Adrenal gland (tissue), 12 donors: ENCODE results near the gene TSPAN5. TPM values are rescaled to one million over a fixed set of nuclear protein-coding genes. Genes with fewer than 3 reads are reported as not detected.

Source experiments
- DNase-seq, 7 donors: peaks; one replicate each; pipeline ENCODE4 v3.0.0-alpha.2; 2019 to 2020
- H3K27ac ChIP-seq, 5 donors: fragments of 200-600 bp; sonication (generic) in 4 of 5; 1 replicate in 3 of 5; 2 replicates in 2 of 5; pipeline versions ENCODE4 v1.5.1 to v1.8.0; 2016 to 2020; ENCODE audit warnings: mild to moderate bottlenecking in 1 of 5
- H3K27me3 ChIP-seq: fragments of 200-600 bp; 2 replicates; pipeline ENCODE4 v1.8.0; 2021
- H3K36me3 ChIP-seq, 2 donors: fragments of 200-600 bp; replicated peaks in 1 of 2; 1 replicate in 1 of 2; 2 replicates in 1 of 2; pipeline versions ENCODE4 v1.5.1 to v1.8.0; 2018 to 2022
- H3K4me1 ChIP-seq, 2 donors: fragments of 200-600 bp; replicated peaks in 1 of 2; 1 replicate in 1 of 2; 2 replicates in 1 of 2; pipeline versions ENCODE4 v1.5.1 to v1.8.0; 2018 to 2021
- H3K4me3 ChIP-seq, 4 donors: fragments of 200-600 bp; sonication (generic) in 3 of 4; one replicate each; pipeline ENCODE4 v1.5.1; 2016 to 2018
- H3K9me3 ChIP-seq, 3 donors: fragments of 200-600 bp; sonication (generic) in 1 of 3; replicated peaks in 1 of 3; 1 replicate in 2 of 3; 2 replicates in 1 of 3; pipeline versions ENCODE4 v1.5.1 to v1.8.0; 2016 to 2021
- POLR2A ChIP-seq, 2 donors: fragments of 450-650 bp; IDR thresholded peaks; one replicate each; pipeline ENCODE4 v1.6.1; 2017; ENCODE audit warnings: antibody characterized with exemption in 2 of 2, mild to moderate bottlenecking in 2 of 2, moderate library complexity in 1 of 2
- WGBS, 4 donors: extraction: QIAGEN DNeasy Blood & Tissue Kit in 2 of 4; methylation state at CpG; one replicate each; pipeline versions ENCODE4 v1.1.5 to v1.1.7; 2013 to 2017; 5-methylcytosine and 5-hydroxymethylcytosine counted together
- intact Hi-C, 2 donors: fragments of 100-400 bp; cut with DNase I; formaldehyde crosslinking; loops; one replicate each; pipeline versions ENCODE4 v1.14.1 to v1.15.0; 2022 to 2023
- polyA plus RNA-seq, 3 donors: library from polyadenylated mRNA; stranded (reverse); fragments of 200-250 nt in 2 of 3; fragments of 350-450 nt in 1 of 3; fragmentation: Illumina TruSeq in 1 of 3; extraction: RNeasy Lipid Tissue Mini Kit (QIAGEN cat#74804) in 1 of 3; gene quantifications; one replicate each; pipeline ENCODE4 v1.2.3, GENCODE V29; 2013 to 2014
- total RNA-seq, 9 donors: library from RNA; depleted of rRNA in 4 of 9; stranded (reverse); fragments of >200 nt in 4 of 9; fragments of 120-200 nt in 1 of 9; fragmentation: NEBNext Ultra II Directional in 1 of 9; extraction: Animal tissue kit (Norgen Biotek cat#: 25700) in 1 of 9; gene quantifications; one replicate each; pipeline versions ENCODE4 v1.1.0 to v1.2.4, GENCODE V29; 2013 to 2023
- TF ChIP-seq, protein P1 (sequence below), 6 experiments: fragments of 450-650 bp in 4 of 6; fragments of 200-600 bp in 2 of 6; sonication (generic) in 1 of 6; IDR thresholded peaks; 1 replicate in 5 of 6; 2 replicates in 1 of 6; pipeline versions ENCODE4 v1.5.1 to v1.8.0; 2016 to 2021; ENCODE audit warnings: antibody characterized with exemption in 6 of 6, mild to moderate bottlenecking in 2 of 6, moderate library complexity in 1 of 6
- donor health status: healthy with polysubstance abuse.
- donor health status: Bipolar disorder and iron deficiency.
- donor health status: DM: yes; HTN: yes; CAD: no.
- donor health status: DM: no; HTN: no; CAD: no.
- donor health status: DM: no; HTN: no; CAD: no.
- donor health status: DM: yes; HTN: yes; CAD: no.

The TSPAN5 gene
- total and polyA plus RNA-seq, 12 donors, result 1.4 to 23.8 (median 2.7) TPM

DNA sequence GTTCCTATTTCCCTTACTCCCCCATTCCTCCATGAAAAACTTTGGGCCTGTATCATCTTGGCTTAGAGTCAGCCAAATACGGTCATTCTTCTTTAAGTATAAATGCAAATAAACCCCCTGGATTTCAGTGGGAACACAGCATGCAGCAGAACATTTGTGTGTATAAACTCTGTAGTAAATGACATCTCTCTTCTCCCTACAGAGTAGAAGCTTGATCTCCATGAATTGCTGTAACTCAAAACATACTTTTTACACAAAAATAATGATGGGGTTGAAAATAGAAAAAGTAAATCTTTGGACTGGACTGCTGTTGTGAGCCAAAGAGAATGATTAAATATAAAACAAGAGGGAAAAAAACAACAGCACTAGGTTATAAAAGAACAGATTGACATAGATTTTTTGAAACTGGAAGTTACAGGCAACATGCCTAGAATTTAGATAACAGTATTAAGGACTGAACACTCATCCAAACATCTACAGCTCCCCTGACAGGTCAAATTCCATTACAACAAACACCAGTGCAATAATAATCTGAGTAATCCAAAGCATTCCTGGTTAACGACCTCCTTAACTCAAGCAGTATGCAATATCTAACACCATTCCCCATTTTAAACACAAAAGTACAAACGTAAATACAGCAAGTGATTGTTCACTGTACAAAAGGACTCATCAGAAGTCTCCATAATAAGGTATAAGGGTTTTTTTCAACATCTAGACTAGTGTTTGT, 30.7 kb downstream of the TSPAN5 start:
- no peak for TF ChIP-seq POLR2A (IDR thresholded peaks at IDR 0.05)
- no peaks in the 10 kb centered on the region for H3K4me1 ChIP-seq
- H3K27me3 ChIP-seq, result no peaks in the 10 kb centered on the region
- H3K27ac ChIP-seq, result no peak overlapping the region
- no peak overlapping the region for H3K4me3 ChIP-seq
- H3K36me3 ChIP-seq, result no peaks in the 10 kb centered on the region
- intact Hi-C loops, result no loop called here
- DNase-seq, result no peak
- WGBS, 4 donors, result 60 to 77% (median 67%) methylated on average over 3 of the region's 3 CpGs
- no peaks in the 10 kb centered on the region for H3K9me3 ChIP-seq

DNA sequence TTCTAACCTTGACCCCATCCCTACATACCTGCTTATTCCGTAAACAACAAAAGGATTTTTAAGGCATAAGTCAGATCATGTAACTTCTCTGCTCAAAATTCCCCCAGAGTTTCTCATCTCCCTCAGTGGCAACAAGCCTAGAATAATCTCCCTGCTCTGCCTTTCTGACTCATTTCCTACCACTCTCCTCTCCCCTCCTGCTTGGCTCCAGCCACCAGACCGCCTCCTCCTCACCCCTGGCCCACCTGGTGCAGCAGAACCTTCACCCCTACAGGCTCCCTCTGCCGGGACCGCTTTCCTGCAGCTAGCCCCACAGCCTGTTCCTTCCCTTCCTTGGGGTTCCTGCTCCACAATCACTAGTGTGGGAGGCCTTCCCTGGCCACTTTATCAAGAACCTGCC, 32.1 kb downstream of the TSPAN5 start:
- peak in 2 of 7 donors; percentile 13 to 37 for DNase-seq
- no peaks in the 10 kb centered on the region for H3K36me3 ChIP-seq
- H3K27me3 ChIP-seq, result no peaks in the 10 kb centered on the region
- H3K27ac ChIP-seq, result no peak overlapping the region
- intact Hi-C loops, result no loop called here
- no peaks in the 10 kb centered on the region for H3K4me1 ChIP-seq
- H3K4me3 ChIP-seq, result no peak overlapping the region
- TF ChIP-seq POLR2A (IDR thresholded peaks at IDR 0.05), result no peak
- H3K9me3 ChIP-seq, result no peaks in the 10 kb centered on the region
- 43 to 68% (median 54%) methylated on average over 4 of the region's 4 CpGs for WGBS, 4 donors

DNA sequence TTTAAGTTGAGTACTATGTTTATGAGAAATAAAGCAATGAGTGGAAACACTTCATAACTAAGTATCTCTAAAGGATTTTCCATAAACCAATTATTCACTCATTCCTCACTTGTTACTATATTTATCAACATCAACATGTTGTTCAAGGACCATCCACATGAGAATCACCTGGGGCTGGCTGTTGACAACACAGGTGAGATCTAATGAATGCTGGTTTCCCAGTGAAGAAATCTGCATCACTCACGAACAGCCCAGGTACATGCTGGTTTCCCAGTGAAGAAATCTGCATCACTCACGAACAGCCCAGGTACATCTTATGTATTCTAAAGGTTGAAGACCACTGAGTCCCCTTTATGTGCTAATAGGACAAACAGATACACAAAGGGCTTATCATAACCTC, 32.5 kb downstream of the TSPAN5 start:
- H3K4me1 ChIP-seq, result no peaks in the 10 kb centered on the region
- no peak overlapping the region for H3K4me3 ChIP-seq
- DNase-seq, result no peak
- H3K27me3 ChIP-seq, result no peaks in the 10 kb centered on the region
- no peaks in the 10 kb centered on the region for H3K36me3 ChIP-seq
- 70 to 79% (median 75%) methylated on average over 2 of the region's 2 CpGs for WGBS, 4 donors
- H3K9me3 ChIP-seq, result no peaks in the 10 kb centered on the region
- no peak overlapping the region for H3K27ac ChIP-seq
- TF ChIP-seq, protein P1, sequence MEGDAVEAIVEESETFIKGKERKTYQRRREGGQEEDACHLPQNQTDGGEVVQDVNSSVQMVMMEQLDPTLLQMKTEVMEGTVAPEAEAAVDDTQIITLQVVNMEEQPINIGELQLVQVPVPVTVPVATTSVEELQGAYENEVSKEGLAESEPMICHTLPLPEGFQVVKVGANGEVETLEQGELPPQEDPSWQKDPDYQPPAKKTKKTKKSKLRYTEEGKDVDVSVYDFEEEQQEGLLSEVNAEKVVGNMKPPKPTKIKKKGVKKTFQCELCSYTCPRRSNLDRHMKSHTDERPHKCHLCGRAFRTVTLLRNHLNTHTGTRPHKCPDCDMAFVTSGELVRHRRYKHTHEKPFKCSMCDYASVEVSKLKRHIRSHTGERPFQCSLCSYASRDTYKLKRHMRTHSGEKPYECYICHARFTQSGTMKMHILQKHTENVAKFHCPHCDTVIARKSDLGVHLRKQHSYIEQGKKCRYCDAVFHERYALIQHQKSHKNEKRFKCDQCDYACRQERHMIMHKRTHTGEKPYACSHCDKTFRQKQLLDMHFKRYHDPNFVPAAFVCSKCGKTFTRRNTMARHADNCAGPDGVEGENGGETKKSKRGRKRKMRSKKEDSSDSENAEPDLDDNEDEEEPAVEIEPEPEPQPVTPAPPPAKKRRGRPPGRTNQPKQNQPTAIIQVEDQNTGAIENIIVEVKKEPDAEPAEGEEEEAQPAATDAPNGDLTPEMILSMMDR (IDR thresholded peaks at IDR 0.05), result no peak
- no peak for TF ChIP-seq POLR2A (IDR thresholded peaks at IDR 0.05)
- intact Hi-C loops, result no loop called here

DNA sequence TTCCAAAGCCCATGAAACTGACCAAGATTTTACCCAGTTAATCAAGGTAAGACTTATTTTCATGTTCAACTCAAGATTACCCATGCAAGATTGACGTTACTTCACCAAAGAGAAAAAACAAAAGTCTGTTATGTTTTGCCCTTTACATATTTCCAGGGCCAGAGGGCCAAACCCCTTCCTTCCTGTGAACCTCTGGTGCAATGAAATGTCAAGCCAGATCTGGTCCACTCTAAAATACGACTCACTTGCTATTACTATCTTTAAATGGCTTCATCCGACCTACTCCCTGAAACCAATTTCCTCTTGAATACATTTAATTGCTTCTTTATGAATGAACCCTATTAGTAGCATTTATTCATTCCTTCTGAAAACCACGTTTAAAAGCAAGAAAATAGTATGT, 33.0 kb downstream of the TSPAN5 start:
- no peak overlapping the region for H3K27ac ChIP-seq
- 48 to 70% (median 64%) methylated on average over 4 of the region's 4 CpGs for WGBS, 4 donors

DNA sequence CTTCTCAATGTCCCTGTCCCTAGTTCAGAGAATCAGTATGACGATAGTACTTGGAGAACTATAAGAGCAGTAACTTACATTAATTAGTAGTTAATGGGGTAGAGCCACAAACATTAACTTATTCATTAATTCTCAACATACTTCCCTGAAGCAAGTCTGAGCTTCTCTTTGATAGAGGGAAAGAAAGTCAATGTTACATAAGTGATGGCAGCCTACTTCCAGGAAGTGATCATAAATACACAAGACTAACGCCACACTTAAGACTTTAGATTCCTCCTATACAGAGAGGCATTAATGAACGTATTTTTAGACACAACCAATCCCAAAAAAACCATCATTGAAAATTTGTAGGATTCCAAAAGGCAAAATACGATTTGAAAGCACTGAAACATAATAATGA, 33.8 kb downstream of the TSPAN5 start:
- DNase-seq, result no peak

More for the DNA sequence above, 33.0 kb downstream of the TSPAN5 start:
- no peaks in the 10 kb centered on the region for H3K36me3 ChIP-seq
- intact Hi-C loops, result no loop called here
- H3K9me3 ChIP-seq, result no peaks in the 10 kb centered on the region
- DNase-seq, result no peak
- H3K27me3 ChIP-seq, result no peaks in the 10 kb centered on the region
- no peaks in the 10 kb centered on the region for H3K4me1 ChIP-seq
- no peak for TF ChIP-seq POLR2A (IDR thresholded peaks at IDR 0.05)
- TF ChIP-seq, protein P1 (IDR thresholded peaks at IDR 0.05), result no peak
- no peak overlapping the region for H3K4me3 ChIP-seq

More for the DNA sequence above, 33.8 kb downstream of the TSPAN5 start:
- Histone ChIP-seq H3K36me3 (no peaks in the 10 kb centered on the region), H3K9me3 (no peaks in the 10 kb centered on the region), H3K27me3 (no peaks in the 10 kb centered on the region), H3K4me3 (no peak overlapping the region), H3K4me1 (no peaks in the 10 kb centered on the region), H3K27ac (no peak overlapping the region)
- WGBS, 4 donors, result 71 to 82% (median 80%) methylated on average over 4 of the region's 4 CpGs
- intact Hi-C loops, result no loop called here
- no peak for TF ChIP-seq POLR2A (IDR thresholded peaks at IDR 0.05)
- TF ChIP-seq, protein P1 (IDR thresholded peaks at IDR 0.05), result no peak
